Measurements from ENCODE around the gene PRPS1. TPM values are rescaled to one million over a fixed set of nuclear protein-coding genes. Genes with fewer than 3 reads are reported as not detected.

Gene PRPS1
- total RNA-seq, 2 experiments from 2014 or later = 57.1 to 80.0 TPM

DNA sequence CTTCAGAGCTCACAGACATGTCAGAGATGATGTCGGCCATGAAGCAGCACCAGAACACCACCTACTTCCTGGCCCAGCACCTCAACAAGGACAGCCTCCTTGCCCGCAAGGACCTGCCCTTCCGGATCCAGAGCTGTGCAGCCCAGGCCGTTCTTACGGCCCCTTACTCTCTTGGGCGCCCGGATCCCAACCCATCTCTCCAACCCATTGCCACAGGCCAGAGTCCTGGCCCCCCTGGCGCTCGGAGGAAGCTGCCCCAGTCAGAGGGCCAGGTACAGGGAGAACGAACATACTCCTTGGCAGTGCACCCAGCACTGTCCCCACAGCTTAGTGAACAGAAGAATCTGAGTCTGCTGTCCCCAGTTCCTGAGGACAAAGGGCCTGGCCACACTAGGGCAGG is 27.9 kb upstream of the PRPS1 start:
- Histone ChIP-seq H4K20me1 (ENCODE audit: insufficient read depth, low read length) (no peaks in the 10 kb centered on the region), H3K4me2 (ENCODE audit: low read length) (no peak overlapping the region), H3K79me2 (ENCODE audit: insufficient read depth, low read depth, low read length) (no peaks in the 10 kb centered on the region), H3K9me2 (ENCODE audit: insufficient read depth, low read length) (no peaks in the 10 kb centered on the region), H2AFZ (ENCODE audit: low read length) (no peak overlapping the region), H3K4me1 (ENCODE audit: insufficient read depth, low read length, poor library complexity, severe bottlenecking) (no peaks in the 10 kb centered on the region), H3K27ac (ENCODE audit: low read depth, low read length, poor library complexity, severe bottlenecking) (no peak overlapping the region), H3K36me3 (ENCODE audit: insufficient read depth, low read length) (no peaks in the 10 kb centered on the region), H3K9me3 (ENCODE audit: low read length) (no peaks in the 10 kb centered on the region), H3K4me3 (ENCODE audit: low read depth, low read length, poor library complexity, severe bottlenecking) (no peak overlapping the region)
- CTCF ChIA-PET (ENCODE audit: unreplicated experiment) = no interaction called here
- intact Hi-C loops (cut with micrococcal nuclease; ENCODE audit: unreplicated experiment) = no loop called here
- no TSS peak for BruUV-seq (replicated peaks)
- POLR2A ChIA-PET = no interaction called here
- no peak for DNase-seq (ENCODE audit: low spot score)
- TF ChIP-seq, protein P1, sequence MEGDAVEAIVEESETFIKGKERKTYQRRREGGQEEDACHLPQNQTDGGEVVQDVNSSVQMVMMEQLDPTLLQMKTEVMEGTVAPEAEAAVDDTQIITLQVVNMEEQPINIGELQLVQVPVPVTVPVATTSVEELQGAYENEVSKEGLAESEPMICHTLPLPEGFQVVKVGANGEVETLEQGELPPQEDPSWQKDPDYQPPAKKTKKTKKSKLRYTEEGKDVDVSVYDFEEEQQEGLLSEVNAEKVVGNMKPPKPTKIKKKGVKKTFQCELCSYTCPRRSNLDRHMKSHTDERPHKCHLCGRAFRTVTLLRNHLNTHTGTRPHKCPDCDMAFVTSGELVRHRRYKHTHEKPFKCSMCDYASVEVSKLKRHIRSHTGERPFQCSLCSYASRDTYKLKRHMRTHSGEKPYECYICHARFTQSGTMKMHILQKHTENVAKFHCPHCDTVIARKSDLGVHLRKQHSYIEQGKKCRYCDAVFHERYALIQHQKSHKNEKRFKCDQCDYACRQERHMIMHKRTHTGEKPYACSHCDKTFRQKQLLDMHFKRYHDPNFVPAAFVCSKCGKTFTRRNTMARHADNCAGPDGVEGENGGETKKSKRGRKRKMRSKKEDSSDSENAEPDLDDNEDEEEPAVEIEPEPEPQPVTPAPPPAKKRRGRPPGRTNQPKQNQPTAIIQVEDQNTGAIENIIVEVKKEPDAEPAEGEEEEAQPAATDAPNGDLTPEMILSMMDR (conservative IDR thresholded peaks at IDR 0.05; ENCODE audit: low read length) = no peak
- TF ChIP-seq EZH2phosphoT487 (IDR thresholded peaks at IDR 0.05; ENCODE audit: borderline replicate concordance, low read depth, low read length) = no peak

DNA sequence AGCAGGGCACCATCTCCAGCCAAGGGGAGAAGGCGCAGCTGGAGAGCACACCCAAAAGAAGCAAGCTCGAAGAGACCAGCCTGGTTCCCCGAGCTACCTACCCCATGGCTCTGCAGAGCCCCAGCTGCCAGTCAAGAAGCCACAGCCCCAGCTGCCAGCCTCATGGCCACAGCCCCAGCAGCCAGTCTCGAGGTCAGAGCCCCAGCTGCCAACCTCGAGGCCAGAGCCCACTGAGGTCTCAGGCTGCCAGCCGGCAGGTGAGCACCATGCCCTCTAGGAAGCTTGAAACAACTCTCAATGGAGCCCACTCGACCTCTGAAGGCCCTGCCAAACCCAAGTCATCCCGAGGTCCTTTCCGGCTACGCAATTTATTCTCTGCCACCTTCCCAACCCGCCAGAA is 27.0 kb upstream of the PRPS1 start:
- POLR2A ChIA-PET = interaction anchor here (0.5 to 1.1 kb wide), 2 partner anchors 11 to 18 kb away, joined by 3 to 4 read pairs; no protein-coding TSS in a partner anchor
- Histone ChIP-seq H3K27ac (ENCODE audit: low read depth, low read length, poor library complexity, severe bottlenecking) (no peak overlapping the region), H3K4me1 (ENCODE audit: insufficient read depth, low read length, poor library complexity, severe bottlenecking) (no peaks in the 10 kb centered on the region), H3K79me2 (ENCODE audit: insufficient read depth, low read depth, low read length) (no peaks in the 10 kb centered on the region), H2AFZ (ENCODE audit: low read length) (no peak overlapping the region), H3K9me2 (ENCODE audit: insufficient read depth, low read length) (no peaks in the 10 kb centered on the region), H3K36me3 (ENCODE audit: insufficient read depth, low read length) (no peaks in the 10 kb centered on the region), H3K4me3 (ENCODE audit: low read depth, low read length, poor library complexity, severe bottlenecking) (no peak overlapping the region), H4K20me1 (ENCODE audit: insufficient read depth, low read length) (no peaks in the 10 kb centered on the region), H3K9me3 (ENCODE audit: low read length) (no peaks in the 10 kb centered on the region), H3K4me2 (ENCODE audit: low read length) (no peak overlapping the region)
- DNase-seq (ENCODE audit: low spot score) = no peak
- no peak for TF ChIP-seq EZH2phosphoT487 (IDR thresholded peaks at IDR 0.05; ENCODE audit: borderline replicate concordance, low read depth, low read length)
- TF ChIP-seq, protein P1 (conservative IDR thresholded peaks at IDR 0.05; ENCODE audit: low read length) = no peak
- BruUV-seq (replicated peaks) = no TSS peak
- CTCF ChIA-PET (ENCODE audit: unreplicated experiment) = no interaction called here
- intact Hi-C loops (cut with micrococcal nuclease; ENCODE audit: unreplicated experiment) = no loop called here

DNA sequence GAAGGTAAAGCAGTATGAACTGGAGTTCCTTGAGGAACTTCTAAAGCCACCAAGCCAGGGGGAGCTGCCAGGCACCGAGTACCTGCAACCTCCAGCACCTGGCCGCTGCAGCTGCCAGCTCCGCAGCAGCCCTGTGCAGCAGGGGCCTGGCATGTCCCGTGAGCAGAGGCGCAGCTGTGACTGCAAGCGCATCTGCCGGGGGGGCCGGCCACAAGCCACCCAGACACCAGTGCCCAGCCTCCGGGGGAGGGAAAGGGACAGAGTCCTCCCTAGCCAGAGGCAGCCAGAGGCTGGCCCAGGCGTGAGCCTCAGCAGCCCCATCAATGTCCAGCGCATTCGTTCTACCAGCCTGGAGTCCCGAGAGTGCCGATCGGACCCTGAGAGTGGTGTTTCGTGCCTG is 26.6 kb upstream of the PRPS1 start:
- H3K4me2 ChIP-seq (ENCODE audit: low read length) = no peak overlapping the region
- intact Hi-C loops (cut with micrococcal nuclease; ENCODE audit: unreplicated experiment) = no loop called here
- H3K79me2 ChIP-seq (ENCODE audit: insufficient read depth, low read depth, low read length) = no peaks in the 10 kb centered on the region
- H3K9me3 ChIP-seq (ENCODE audit: low read length) = no peaks in the 10 kb centered on the region
- TF ChIP-seq, protein P1 (conservative IDR thresholded peaks at IDR 0.05; ENCODE audit: low read length) = no peak
- no peak for TF ChIP-seq EZH2phosphoT487 (IDR thresholded peaks at IDR 0.05; ENCODE audit: borderline replicate concordance, low read depth, low read length)
- no TSS peak for BruUV-seq (replicated peaks)
- ChIA-PET CTCF (ENCODE audit: unreplicated experiment) (no interaction called here), POLR2A (interaction anchor here (0.5 to 1.1 kb wide), 2 partner anchors 11 to 17 kb away, joined by 3 to 4 read pairs; no protein-coding TSS in a partner anchor)
- no peaks in the 10 kb centered on the region for H4K20me1 ChIP-seq (ENCODE audit: insufficient read depth, low read length)
- H3K9me2 ChIP-seq (ENCODE audit: insufficient read depth, low read length) = no peaks in the 10 kb centered on the region
- no peak overlapping the region for H2AFZ ChIP-seq (ENCODE audit: low read length)
- H3K4me3 ChIP-seq (ENCODE audit: low read depth, low read length, poor library complexity, severe bottlenecking) = no peak overlapping the region
- H3K4me1 ChIP-seq (ENCODE audit: insufficient read depth, low read length, poor library complexity, severe bottlenecking) = no peaks in the 10 kb centered on the region
- H3K36me3 ChIP-seq (ENCODE audit: insufficient read depth, low read length) = no peaks in the 10 kb centered on the region
- no peak for DNase-seq (ENCODE audit: low spot score)
- no peak overlapping the region for H3K27ac ChIP-seq (ENCODE audit: low read depth, low read length, poor library complexity, severe bottlenecking)
